ENCODE data around the gene VPS51. TPM values are rescaled to one million over a fixed set of nuclear protein-coding genes. Genes with fewer than 3 reads are reported as not detected.
A peak's percentile ranks its signal among the peaks of the same experiment; 100 is the strongest.

The VPS51 gene
- total RNA-seq, 2 donors from 2014 or later: 333 to 498 TPM

DNA sequence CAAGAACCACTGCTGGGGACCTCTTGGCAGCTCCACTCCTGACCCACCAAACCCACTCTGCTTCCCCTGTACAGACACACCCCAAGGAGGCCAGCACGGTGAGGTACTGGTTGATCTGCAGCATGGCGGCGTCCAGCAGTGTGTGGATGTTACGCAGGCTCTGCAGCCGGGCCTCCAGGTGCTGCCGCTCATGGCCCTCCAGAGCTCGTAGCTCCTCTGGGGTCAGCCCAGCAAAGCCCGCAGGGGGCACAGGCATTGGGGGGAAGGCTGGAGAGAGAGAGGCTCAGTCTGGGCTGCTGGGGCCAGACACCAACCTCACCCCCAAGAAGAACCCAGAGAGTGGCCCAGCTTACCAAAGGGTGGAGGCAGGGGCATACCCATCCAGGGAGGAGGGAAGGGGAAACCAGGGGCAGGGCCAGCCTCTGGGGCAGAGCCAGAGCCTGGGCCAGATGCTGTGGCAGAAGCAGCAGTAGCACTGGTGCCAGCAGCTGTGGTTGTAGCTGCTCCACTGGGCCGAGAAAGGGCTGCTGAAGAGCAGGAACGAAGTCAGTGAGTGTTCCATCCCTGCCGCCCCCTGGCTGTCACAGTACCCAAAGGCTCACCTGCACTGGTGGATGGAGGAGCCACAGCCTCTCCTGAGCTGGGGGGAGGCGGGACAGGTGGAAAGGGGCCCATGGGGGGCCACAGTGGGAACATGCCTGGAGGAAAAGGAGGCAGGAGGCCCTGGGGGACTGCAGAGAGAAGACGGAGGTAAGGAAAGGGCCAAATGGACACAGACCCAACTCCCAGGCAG is 33.8 kb downstream of the VPS51 start:
- H3K4me1 ChIP-seq (ENCODE audit: control insufficient read depth in 1 of 2, low read depth in 2 of 2): peaks cover 15 to 20% of the 10 kb centered on the region in 2 donors
- TF ChIP-seq, protein P1, sequence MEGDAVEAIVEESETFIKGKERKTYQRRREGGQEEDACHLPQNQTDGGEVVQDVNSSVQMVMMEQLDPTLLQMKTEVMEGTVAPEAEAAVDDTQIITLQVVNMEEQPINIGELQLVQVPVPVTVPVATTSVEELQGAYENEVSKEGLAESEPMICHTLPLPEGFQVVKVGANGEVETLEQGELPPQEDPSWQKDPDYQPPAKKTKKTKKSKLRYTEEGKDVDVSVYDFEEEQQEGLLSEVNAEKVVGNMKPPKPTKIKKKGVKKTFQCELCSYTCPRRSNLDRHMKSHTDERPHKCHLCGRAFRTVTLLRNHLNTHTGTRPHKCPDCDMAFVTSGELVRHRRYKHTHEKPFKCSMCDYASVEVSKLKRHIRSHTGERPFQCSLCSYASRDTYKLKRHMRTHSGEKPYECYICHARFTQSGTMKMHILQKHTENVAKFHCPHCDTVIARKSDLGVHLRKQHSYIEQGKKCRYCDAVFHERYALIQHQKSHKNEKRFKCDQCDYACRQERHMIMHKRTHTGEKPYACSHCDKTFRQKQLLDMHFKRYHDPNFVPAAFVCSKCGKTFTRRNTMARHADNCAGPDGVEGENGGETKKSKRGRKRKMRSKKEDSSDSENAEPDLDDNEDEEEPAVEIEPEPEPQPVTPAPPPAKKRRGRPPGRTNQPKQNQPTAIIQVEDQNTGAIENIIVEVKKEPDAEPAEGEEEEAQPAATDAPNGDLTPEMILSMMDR (IDR thresholded peaks at IDR 0.05): no peak
- no peak for DNase-seq (ENCODE audit: low spot score)
- H3K36me3 ChIP-seq: peaks cover 70% of the 10 kb centered on the region
- no peak overlapping the region for H3K27ac ChIP-seq
- ATAC-seq (ENCODE audit: insufficient number of reproducible peaks, low FRiP score, low read depth): no peak
- H3K4me3 ChIP-seq: no peak overlapping the region
- no peaks in the 10 kb centered on the region for H3K9me3 ChIP-seq
- no peaks in the 10 kb centered on the region for H3K27me3 ChIP-seq (replicated peaks; ENCODE audit: insufficient read depth)

DNA sequence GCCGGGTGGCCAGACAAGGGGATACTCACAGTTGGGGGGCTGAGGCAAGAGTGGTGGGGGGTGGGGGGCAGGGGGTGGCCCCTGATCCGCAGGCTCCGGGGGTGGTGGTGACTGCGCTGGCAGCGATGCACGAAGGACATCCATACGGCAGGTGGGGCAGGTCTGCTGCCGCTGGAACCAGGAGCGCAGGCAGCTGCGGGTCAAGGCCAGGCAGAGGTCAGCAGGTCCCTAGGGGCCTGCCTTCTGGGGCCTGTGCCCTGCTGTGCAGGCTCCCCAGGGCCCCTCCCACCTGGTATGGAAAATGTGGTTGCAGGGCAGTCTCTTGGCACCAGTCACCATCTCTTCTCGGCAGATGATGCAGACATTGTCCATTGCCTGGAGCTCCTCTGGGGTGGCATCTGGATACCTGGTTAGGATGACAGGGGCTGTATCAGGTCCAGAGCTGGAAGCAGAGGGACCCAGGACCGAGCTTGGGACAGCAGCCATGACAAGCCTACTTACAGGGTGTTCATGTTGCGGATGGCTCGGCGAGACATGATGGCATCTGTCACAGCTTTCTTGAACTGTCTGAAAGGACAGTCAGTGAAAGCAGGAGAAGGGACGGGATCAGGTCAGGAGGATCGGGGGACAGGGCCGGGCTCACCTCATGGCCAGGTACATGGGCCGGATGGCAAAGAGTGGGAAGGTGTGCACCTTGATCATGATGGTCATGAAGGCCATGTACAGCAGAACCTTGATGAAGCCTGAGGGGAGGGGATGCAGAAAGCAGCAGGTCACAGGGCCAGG is 34.8 kb downstream of the VPS51 start:
- Histone ChIP-seq H3K4me1 (ENCODE audit: control insufficient read depth in 1 of 2, low read depth in 2 of 2) (peaks cover 15 to 27% of the 10 kb centered on the region in 2 donors), H3K4me3 (no peak overlapping the region), H3K9me3 (no peaks in the 10 kb centered on the region), H3K27ac (no peak overlapping the region), H3K36me3 (peaks cover 63% of the 10 kb centered on the region), H3K27me3 (replicated peaks; ENCODE audit: insufficient read depth) (no peaks in the 10 kb centered on the region)
- DNase-seq (ENCODE audit: low spot score) (no peak), ATAC-seq (ENCODE audit: insufficient number of reproducible peaks, low FRiP score, low read depth) (no peak)
- TF ChIP-seq, protein P1 (IDR thresholded peaks at IDR 0.05): no peak

DNA sequence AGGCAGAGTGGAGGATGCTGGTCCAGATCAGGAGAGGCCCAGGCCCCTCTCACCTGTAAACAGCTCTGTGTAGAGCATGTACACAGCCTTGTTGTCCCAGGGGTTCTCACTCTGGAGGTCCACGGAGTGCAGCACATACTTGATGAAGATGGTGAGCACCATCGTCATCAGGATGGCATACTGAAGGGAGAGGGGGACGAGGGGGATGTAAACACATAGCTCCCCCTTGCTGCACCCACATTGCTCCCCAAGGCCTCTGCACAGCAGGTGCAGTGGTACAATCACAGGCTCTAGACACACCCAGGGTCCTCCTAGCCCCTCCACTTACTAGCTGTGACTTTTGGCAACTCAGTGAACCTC is 35.4 kb downstream of the VPS51 start:
- no peak overlapping the region for H3K4me3 ChIP-seq
- no peak overlapping the region for H3K27ac ChIP-seq
- H3K9me3 ChIP-seq: no peaks in the 10 kb centered on the region
- ATAC-seq (ENCODE audit: insufficient number of reproducible peaks, low FRiP score, low read depth): no peak
- TF ChIP-seq, protein P1 (IDR thresholded peaks at IDR 0.05): no peak
- H3K4me1 ChIP-seq (ENCODE audit: control insufficient read depth in 1 of 2, low read depth in 2 of 2): peaks cover 15 to 31% of the 10 kb centered on the region in 2 donors
- DNase-seq (ENCODE audit: low spot score): no peak
- H3K36me3 ChIP-seq: peaks cover 57% of the 10 kb centered on the region
- H3K27me3 ChIP-seq (replicated peaks; ENCODE audit: insufficient read depth): no peaks in the 10 kb centered on the region

DNA sequence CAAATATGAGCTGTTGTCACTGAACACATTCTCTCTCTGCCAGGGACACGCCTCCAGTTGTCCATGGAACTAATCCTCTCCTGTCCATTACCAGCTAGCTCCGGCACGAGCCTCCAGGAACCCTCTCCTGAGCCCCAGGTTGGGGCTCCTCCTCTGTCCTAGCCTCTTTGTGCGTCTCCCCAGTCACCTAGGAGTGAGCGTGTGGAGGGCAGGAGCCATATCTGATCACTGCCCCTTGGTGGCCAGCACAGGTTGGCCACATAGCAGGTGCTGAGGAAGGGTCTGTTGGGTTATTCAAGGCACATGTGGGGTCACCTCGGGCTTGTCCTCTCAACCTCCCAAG is 35.9 kb downstream of the VPS51 start:
- no peak overlapping the region for H3K27ac ChIP-seq
- no peak for ATAC-seq (ENCODE audit: insufficient number of reproducible peaks, low FRiP score, low read depth)
- no peaks in the 10 kb centered on the region for H3K27me3 ChIP-seq (replicated peaks; ENCODE audit: insufficient read depth)
- H3K4me3 ChIP-seq: no peak overlapping the region
- peaks cover 53% of the 10 kb centered on the region for H3K36me3 ChIP-seq
- TF ChIP-seq, protein P1 (IDR thresholded peaks at IDR 0.05): no peak
- no peak for DNase-seq (ENCODE audit: low spot score)
- peaks cover 15 to 31% of the 10 kb centered on the region in 2 donors for H3K4me1 ChIP-seq (ENCODE audit: control insufficient read depth in 1 of 2, low read depth in 2 of 2)
- no peaks in the 10 kb centered on the region for H3K9me3 ChIP-seq

DNA sequence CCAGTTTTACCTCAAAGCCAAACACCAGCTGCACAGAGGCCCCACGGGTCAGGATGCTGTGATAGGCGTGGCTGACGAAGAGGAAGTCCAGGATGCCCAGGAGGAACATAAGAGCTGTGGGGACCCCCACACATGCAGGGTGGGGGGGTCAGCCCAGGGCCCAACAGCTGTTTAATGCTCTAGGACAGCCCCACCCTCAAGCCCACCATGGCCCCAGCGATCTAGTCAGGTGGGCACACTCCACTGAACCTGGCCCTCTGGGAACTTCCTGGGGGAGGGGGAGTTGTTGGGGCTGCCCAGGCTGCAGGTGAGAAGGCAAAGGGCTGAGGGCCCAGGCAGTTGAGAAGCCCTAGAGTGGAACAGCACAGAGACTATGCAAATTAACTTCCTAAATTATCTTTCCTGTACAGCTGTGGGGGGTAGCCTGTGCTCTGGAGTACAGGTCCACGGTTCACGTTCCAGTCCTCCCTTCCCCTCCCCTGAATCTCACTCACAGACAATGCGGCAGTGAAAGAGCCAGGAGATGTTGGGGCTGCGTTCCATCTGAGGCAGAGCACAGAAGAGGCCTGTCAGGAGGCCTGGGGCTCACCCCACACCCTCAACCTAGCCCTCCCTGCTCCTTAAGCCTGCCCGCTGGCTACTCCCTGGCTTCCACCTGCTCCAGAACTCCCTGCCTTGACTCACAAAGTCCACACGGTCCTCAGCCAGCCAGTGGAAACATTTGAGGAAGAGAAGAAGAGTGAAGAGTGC is 36.4 kb downstream of the VPS51 start:
- peak overlapping the region; percentile 81 for H3K4me3 ChIP-seq
- no peak overlapping the region for H3K27ac ChIP-seq
- H3K4me1 ChIP-seq (ENCODE audit: control insufficient read depth in 1 of 2, low read depth in 2 of 2): peaks cover 15 to 31% of the 10 kb centered on the region in 2 donors
- H3K27me3 ChIP-seq (replicated peaks; ENCODE audit: insufficient read depth): no peaks in the 10 kb centered on the region
- TF ChIP-seq, protein P1 (IDR thresholded peaks at IDR 0.05): no peak
- DNase-seq (ENCODE audit: low spot score) (no peak), ATAC-seq (ENCODE audit: insufficient number of reproducible peaks, low FRiP score, low read depth) (no peak)
- no peaks in the 10 kb centered on the region for H3K9me3 ChIP-seq
- H3K36me3 ChIP-seq: peaks cover 48% of the 10 kb centered on the region
